ENCODE measurements around the gene HSD17B13. TPM values are rescaled to one million over a fixed set of nuclear protein-coding genes. Genes with fewer than 3 reads are reported as not detected.

HSD17B13 gene, protein sequence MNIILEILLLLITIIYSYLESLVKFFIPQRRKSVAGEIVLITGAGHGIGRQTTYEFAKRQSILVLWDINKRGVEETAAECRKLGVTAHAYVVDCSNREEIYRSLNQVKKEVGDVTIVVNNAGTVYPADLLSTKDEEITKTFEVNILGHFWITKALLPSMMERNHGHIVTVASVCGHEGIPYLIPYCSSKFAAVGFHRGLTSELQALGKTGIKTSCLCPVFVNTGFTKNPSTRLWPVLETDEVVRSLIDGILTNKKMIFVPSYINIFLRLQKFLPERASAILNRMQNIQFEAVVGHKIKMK
- not detected for polyA plus RNA-seq (2012; ENCODE audit: missing spikeins)

DNA sequence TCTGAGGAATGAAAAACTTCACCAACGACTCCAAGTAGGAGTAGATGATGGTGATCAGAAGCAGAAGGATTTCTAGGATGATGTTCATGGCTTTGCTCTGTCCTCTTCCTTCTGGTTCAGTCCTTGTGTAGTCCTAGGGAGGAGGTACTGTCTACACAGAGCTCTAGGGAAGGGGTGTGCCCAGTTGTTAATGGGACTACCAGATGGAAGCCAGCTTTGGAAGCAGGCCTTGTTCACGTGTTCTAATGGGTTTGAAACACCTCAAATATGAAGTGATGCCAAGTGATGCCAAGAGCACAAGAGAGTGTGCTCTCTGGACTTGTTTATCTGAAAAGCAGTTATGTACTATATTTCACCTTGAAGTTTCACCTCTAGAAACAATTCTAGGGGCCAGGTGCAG, at the start of gene HSD17B13:
Gene HSD17B13, minus strand, starts transcription at position 129 of the 400 bp plus-strand sequence. Its CDS starts 41 bp downstream, at position 88.
- FAIRE-seq (no peak), DNase-seq (ENCODE audit: insufficient read length) (no peak)
- TF ChIP-seq POLR2AphosphoS5 (IDR thresholded peaks at IDR 0.05; ENCODE audit: low read depth, low read length) = no peak
- no peak for TF ChIP-seq POLR2A (IDR thresholded peaks at IDR 0.05; ENCODE audit: low read depth, low read length)
- no peak for TF ChIP-seq TAF1 (IDR thresholded peaks at IDR 0.05; ENCODE audit: borderline replicate concordance, low read depth, low read length)

DNA sequence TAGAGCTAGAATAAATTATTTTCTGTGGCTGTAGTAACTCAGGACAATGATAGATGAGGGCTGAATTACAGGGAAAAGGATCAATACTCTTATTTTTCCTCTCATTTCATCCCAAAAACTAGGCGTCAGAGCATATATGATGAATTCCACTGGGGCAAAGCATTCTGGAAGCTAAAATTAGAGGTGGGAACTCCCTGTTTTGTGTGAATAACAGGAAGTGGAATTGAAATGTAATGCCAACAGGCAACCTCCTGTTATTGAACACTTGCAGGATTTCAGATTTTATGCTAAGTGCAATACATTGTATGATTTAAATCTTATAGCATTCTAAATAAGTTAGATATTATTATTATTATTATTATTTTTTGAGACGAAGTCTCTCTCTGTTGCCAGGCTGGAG, 47.4 kb upstream of the HSD17B13 start:
- DNase-seq (ENCODE audit: insufficient read length) (no peak), FAIRE-seq (no peak)
- TF ChIP-seq POLR2AphosphoS5 (IDR thresholded peaks at IDR 0.05; ENCODE audit: low read depth, low read length) (no peak), POLR2A (IDR thresholded peaks at IDR 0.05; ENCODE audit: low read depth, low read length) (no peak), TAF1 (IDR thresholded peaks at IDR 0.05; ENCODE audit: borderline replicate concordance, low read depth, low read length) (no peak)

DNA sequence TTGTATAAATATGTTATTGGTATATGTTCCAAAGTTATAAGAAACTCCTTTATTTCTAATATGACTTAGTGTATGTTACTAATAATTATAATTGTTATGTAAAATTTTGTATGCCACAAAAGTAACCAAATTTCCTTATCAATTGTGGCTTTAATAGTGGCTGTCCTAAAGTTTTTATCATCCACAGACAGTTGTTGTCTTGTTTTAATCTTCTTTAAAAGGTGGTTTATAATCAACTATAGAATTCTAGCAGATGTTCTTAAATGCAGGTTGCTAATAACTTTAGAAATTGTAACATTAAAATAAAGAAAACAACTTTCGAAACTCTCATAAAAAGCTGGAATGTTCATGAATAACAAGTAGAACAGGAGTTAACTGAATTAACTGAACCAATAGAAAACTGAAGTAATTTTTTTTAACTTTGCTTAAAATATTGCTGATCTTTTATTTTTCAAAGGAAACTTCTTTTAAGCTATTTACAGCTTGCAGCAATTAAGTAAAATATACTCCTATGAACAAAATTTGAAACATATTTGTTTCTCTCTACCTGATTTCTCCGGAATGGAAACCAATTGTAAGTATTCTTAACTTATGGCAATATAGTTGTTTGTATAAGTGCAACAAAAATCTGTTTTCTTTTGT, 44.0 kb upstream of the HSD17B13 start:
- no peak for TF ChIP-seq POLR2AphosphoS5 (IDR thresholded peaks at IDR 0.05; ENCODE audit: low read depth, low read length)
- DNase-seq (ENCODE audit: insufficient read length) (no peak), FAIRE-seq (no peak)

- no peak for FAIRE-seq
- TF ChIP-seq POLR2AphosphoS5 (IDR thresholded peaks at IDR 0.05; ENCODE audit: low read depth, low read length) (no peak), POLR2A (IDR thresholded peaks at IDR 0.05; ENCODE audit: low read depth, low read length) (no peak), TAF1 (IDR thresholded peaks at IDR 0.05; ENCODE audit: borderline replicate concordance, low read depth, low read length) (no peak)
These were observed 42.7 kb upstream of the HSD17B13 start for GRCh38 chr4:87365348-87365747.

GRCh38 chr4:87363552-87363951, 40.9 kb upstream of the HSD17B13 start:
- no peak for DNase-seq (ENCODE audit: insufficient read length)
- no peak for FAIRE-seq
- no peak for TF ChIP-seq TAF1 (IDR thresholded peaks at IDR 0.05; ENCODE audit: borderline replicate concordance, low read depth, low read length)
- TF ChIP-seq POLR2A (IDR thresholded peaks at IDR 0.05; ENCODE audit: low read depth, low read length) = no peak
- no peak for TF ChIP-seq POLR2AphosphoS5 (IDR thresholded peaks at IDR 0.05; ENCODE audit: low read depth, low read length)

More at GRCh38 chr4:87365348-87365747, 42.7 kb upstream of the HSD17B13 start:
- DNase-seq (ENCODE audit: insufficient read length) = no peak

DNA sequence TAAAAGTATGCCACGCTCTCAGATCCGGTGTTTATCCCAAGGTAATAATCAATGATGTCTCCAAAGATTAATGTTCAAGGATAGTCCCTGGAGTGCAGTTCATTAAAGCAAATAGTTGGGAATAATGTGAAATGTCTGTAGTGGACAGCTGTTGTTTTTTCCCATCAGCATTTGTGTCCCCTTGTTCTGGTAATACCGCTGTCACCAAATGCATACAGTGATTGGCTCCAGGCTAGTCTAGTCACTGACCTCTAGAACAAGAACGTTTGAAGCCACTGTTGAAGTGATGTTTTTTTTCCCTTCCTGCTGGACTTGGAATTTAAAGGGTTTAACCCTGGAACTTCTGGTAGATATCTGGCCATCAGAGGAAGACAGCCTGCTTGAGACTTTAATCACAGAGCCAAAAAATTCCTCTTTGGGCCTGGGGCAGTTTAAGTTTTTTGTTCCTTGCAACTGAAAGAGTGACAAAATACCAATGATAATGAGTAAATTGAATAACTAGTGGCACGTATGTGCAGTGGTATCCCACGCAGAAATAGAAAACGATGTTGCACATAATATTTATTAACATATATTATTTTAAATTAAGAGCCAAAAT, 37.8 kb upstream of the HSD17B13 start:
- FAIRE-seq = no peak
- no peak for TF ChIP-seq POLR2AphosphoS5 (IDR thresholded peaks at IDR 0.05; ENCODE audit: low read depth, low read length)
- TF ChIP-seq TAF1 (IDR thresholded peaks at IDR 0.05; ENCODE audit: borderline replicate concordance, low read depth, low read length) = no peak
- TF ChIP-seq POLR2A (IDR thresholded peaks at IDR 0.05; ENCODE audit: low read depth, low read length) = no peak

GRCh38 chr4:87359258-87359657, 36.6 kb upstream of the HSD17B13 start:
- DNase-seq (ENCODE audit: insufficient read length) (no peak), FAIRE-seq (no peak)
- TF ChIP-seq TAF1 (IDR thresholded peaks at IDR 0.05; ENCODE audit: borderline replicate concordance, low read depth, low read length) = no peak
- TF ChIP-seq POLR2A (IDR thresholded peaks at IDR 0.05; ENCODE audit: low read depth, low read length) = no peak
- no peak for TF ChIP-seq POLR2AphosphoS5 (IDR thresholded peaks at IDR 0.05; ENCODE audit: low read depth, low read length)

More for the DNA sequence above, 37.8 kb upstream of the HSD17B13 start:
- no peak for DNase-seq (ENCODE audit: insufficient read length)

DNA sequence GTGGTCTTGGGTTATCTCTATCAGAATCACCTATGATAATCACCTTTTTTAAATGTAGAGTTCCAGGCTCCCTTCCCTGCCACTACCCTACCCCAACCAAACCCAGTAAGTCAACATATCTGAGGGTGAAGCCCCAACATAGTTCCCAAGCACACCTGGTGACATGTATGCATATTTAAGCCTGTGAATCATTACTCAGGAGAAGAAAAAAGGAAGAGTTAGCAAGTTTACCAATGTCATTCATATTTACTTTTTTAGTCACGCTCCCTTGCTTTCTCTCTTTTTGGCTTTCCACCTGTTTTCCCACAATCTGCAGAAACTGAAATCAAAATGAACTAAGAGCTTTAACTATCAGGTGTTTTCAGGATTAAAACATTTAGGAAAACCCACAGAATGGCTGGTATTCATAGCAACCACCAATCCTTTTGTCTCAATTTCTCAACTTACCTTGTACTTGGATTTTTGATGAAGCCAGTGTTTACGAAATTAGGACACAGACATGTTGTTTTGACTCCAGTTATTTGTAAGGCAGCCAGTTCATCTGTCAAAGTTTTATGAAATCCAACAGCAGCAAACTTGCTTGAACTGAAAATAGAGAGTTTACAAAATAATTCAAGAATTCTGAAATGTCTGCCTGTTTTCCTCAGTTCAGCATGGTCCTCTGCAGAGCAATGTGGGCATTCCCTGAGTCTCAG, 34.3 kb upstream of the HSD17B13 start:
- DNase-seq (ENCODE audit: insufficient read length) = no peak
- no peak for FAIRE-seq
- TF ChIP-seq POLR2AphosphoS5 (IDR thresholded peaks at IDR 0.05; ENCODE audit: low read depth, low read length) = no peak

GRCh38 chr4:87354168-87355102, 31.8 kb upstream of the HSD17B13 start:
- no peak for DNase-seq (ENCODE audit: insufficient read length)
- no peak for FAIRE-seq
- TF ChIP-seq POLR2AphosphoS5 (IDR thresholded peaks at IDR 0.05; ENCODE audit: low read depth, low read length) (no peak), POLR2A (IDR thresholded peaks at IDR 0.05; ENCODE audit: low read depth, low read length) (no peak), TAF1 (IDR thresholded peaks at IDR 0.05; ENCODE audit: borderline replicate concordance, low read depth, low read length) (no peak)

GRCh38 chr4:87353592-87353991, 30.9 kb upstream of the HSD17B13 start:
- TF ChIP-seq POLR2A (IDR thresholded peaks at IDR 0.05; ENCODE audit: low read depth, low read length) (no peak), POLR2AphosphoS5 (IDR thresholded peaks at IDR 0.05; ENCODE audit: low read depth, low read length) (no peak), TAF1 (IDR thresholded peaks at IDR 0.05; ENCODE audit: borderline replicate concordance, low read depth, low read length) (no peak)
- DNase-seq (ENCODE audit: insufficient read length) (peak; percentile 37), FAIRE-seq (peak; percentile 71)

DNA sequence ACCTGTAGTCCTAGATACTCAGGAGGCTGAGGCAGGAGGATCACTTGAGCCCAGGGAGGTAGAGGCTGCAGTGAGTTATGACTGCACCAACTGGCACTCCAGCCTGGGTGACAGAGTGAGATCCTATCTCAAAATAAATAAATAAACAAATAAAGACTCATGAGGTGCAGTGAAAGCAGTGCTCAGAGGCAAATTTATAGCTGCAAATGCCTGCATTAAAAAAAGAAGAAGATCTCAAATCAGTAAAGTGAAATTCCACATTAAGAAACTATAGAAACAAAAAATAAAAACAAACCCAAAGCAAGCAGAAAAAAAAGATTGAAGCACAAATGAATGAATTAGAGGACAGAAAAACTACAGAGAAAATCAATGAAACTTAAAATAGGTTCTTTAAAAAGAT, 22.5 kb upstream of the HSD17B13 start:
- FAIRE-seq (no peak), DNase-seq (ENCODE audit: insufficient read length) (no peak)
- TF ChIP-seq POLR2A (IDR thresholded peaks at IDR 0.05; ENCODE audit: low read depth, low read length) = no peak
- no peak for TF ChIP-seq TAF1 (IDR thresholded peaks at IDR 0.05; ENCODE audit: borderline replicate concordance, low read depth, low read length)
- TF ChIP-seq POLR2AphosphoS5 (IDR thresholded peaks at IDR 0.05; ENCODE audit: low read depth, low read length) = no peak

All from GM12892 (cell line).